HepG2 (cell line): ENCODE measurements around the gene CRTC2. TPM values are rescaled to one million over a fixed set of nuclear protein-coding genes. Genes with fewer than 3 reads are reported as not detected.

ENCODE experiments used
- ATF7 ChIP-seq, 2 experiments: fragments of 450-650 bp in 1 of 2; sonication (generic) in 1 of 2; formaldehyde crosslinking in 1 of 2; IDR thresholded peaks; 2 replicates each; pipeline versions ENCODE4 v1.4.0 to v1.6.1; 2016 to 2020; ENCODE audit warnings: antibody characterized with exemption in 1 of 2, mild to moderate bottlenecking in 1 of 2, missing genetic modification reagents in 1 of 2
- ISX ChIP-seq: sonication (generic); formaldehyde crosslinking; conservative IDR thresholded peaks from 2 replicates; pipeline ENCODE4 v1.5.0; 2020; ENCODE audit warnings: missing genetic modification reagents
- MZF1 ChIP-seq: sonication (generic); formaldehyde crosslinking; IDR thresholded peaks from 2 replicates; pipeline ENCODE4 v1.8.1; 2023; ENCODE audit warnings: mild to moderate bottlenecking, missing genetic modification reagents, borderline replicate concordance
- PLRG1 ChIP-seq: fragments of 450-650 bp; conservative IDR thresholded peaks from 2 replicates; pipeline ENCODE4 v1.6.1; 2016
- TAF1 ChIP-seq: sonication (generic); formaldehyde crosslinking; IDR thresholded peaks from 2 replicates; pipeline ENCODE4 v1.4.0; 2020; ENCODE audit warnings: missing genetic modification reagents
- ZNF773 ChIP-seq: sonication (generic); formaldehyde crosslinking; IDR thresholded peaks from 2 replicates; pipeline ENCODE4 v1.4.0; 2020; ENCODE audit warnings: missing genetic modification reagents, borderline replicate concordance
- polyA plus RNA-seq, 8 experiments: library from polyadenylated mRNA; depleted of rRNA in 3 of 8; stranded (reverse) in 7 of 8; unstranded in 1 of 8; fragments of >200 nt; fragmentation: Illumina TruSeq in 4 of 8; extraction: Trizol in 4 of 8; gene quantifications; 2 replicates each; pipeline versions ENCODE4 v1.2.1 to v1.2.3, GENCODE V29; 2011 to 2016; ENCODE audit warnings: low read depth in 4 of 8, missing spikeins in 1 of 8, mixed read lengths in 1 of 8; ENCODE audit not compliant: insufficient read depth in 1 of 8
- total RNA-seq, 5 experiments: library from RNA; depleted of rRNA; stranded (reverse); fragments of >200 nt; fragmentation: Illumina TruSeq; extraction: Trizol; gene quantifications; 2 replicates each; pipeline ENCODE4 v1.2.3, GENCODE V29; 2016; ENCODE audit warnings: low read depth in 1 of 5
- TF ChIP-seq, protein P1 (sequence below), 2 experiments: fragments of 450-650 bp in 1 of 2; sonication (generic) in 1 of 2; formaldehyde crosslinking in 1 of 2; IDR thresholded peaks; 2 replicates each; pipeline versions ENCODE4 v1.6.1 to v1.8.0; 2016 to 2022; ENCODE audit warnings: antibody characterized with exemption in 1 of 2, mild to moderate bottlenecking in 1 of 2, missing genetic modification reagents in 1 of 2
- TF ChIP-seq, protein P2 (sequence below): sonication (generic); formaldehyde crosslinking; conservative IDR thresholded peaks from 2 replicates; pipeline ENCODE4 v1.8.0; 2022; ENCODE audit warnings: mild to moderate bottlenecking, moderate library complexity, missing genetic modification reagents
- TF ChIP-seq, protein P3 (sequence below): sonication (generic); formaldehyde crosslinking; IDR thresholded peaks from 2 replicates; pipeline ENCODE4 v1.4.0; 2020; ENCODE audit warnings: missing genetic modification reagents
- TF ChIP-seq, protein P4 (sequence below): sonication (generic); formaldehyde crosslinking; IDR thresholded peaks from 2 replicates; pipeline ENCODE4 v1.9.0; 2021; ENCODE audit warnings: missing genetic modification reagents, borderline replicate concordance

Gene CRTC2
- total and polyA plus RNA-seq, 2 of the 13 experiments (the other 11 are each of a cell fraction or from before 2014, with no cell fraction given): 6.1 to 26.7 TPM

GRCh38 chr1:153958111-153958960 lies at the start of gene CRTC2 (continued):
- TF ChIP-seq, protein P1, sequence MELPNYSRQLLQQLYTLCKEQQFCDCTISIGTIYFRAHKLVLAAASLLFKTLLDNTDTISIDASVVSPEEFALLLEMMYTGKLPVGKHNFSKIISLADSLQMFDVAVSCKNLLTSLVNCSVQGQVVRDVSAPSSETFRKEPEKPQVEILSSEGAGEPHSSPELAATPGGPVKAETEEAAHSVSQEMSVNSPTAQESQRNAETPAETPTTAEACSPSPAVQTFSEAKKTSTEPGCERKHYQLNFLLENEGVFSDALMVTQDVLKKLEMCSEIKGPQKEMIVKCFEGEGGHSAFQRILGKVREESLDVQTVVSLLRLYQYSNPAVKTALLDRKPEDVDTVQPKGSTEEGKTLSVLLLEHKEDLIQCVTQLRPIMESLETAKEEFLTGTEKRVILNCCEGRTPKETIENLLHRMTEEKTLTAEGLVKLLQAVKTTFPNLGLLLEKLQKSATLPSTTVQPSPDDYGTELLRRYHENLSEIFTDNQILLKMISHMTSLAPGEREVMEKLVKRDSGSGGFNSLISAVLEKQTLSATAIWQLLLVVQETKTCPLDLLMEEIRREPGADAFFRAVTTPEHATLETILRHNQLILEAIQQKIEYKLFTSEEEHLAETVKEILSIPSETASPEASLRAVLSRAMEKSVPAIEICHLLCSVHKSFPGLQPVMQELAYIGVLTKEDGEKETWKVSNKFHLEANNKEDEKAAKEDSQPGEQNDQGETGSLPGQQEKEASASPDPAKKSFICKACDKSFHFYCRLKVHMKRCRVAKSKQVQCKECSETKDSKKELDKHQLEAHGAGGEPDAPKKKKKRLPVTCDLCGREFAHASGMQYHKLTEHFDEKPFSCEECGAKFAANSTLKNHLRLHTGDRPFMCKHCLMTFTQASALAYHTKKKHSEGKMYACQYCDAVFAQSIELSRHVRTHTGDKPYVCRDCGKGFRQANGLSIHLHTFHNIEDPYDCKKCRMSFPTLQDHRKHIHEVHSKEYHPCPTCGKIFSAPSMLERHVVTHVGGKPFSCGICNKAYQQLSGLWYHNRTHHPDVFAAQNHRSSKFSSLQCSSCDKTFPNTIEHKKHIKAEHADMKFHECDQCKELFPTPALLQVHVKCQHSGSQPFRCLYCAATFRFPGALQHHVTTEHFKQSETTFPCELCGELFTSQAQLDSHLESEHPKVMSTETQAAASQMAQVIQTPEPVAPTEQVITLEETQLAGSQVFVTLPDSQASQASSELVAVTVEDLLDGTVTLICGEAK (IDR thresholded peaks at IDR 0.05): 0 out of 2 replicates have a peak, but pooled peaks have one; percentile 17
- TF ChIP-seq, protein P1 (CRISPR knock-in tag; IDR thresholded peaks at IDR 0.05): peak; percentile 57
- peak; percentile 82; the same call in 1 of the 2 replicates for TF ChIP-seq ZNF773 (CRISPR knock-in tag)
- TF ChIP-seq PLRG1: no peak
- TF ChIP-seq, protein P2, sequence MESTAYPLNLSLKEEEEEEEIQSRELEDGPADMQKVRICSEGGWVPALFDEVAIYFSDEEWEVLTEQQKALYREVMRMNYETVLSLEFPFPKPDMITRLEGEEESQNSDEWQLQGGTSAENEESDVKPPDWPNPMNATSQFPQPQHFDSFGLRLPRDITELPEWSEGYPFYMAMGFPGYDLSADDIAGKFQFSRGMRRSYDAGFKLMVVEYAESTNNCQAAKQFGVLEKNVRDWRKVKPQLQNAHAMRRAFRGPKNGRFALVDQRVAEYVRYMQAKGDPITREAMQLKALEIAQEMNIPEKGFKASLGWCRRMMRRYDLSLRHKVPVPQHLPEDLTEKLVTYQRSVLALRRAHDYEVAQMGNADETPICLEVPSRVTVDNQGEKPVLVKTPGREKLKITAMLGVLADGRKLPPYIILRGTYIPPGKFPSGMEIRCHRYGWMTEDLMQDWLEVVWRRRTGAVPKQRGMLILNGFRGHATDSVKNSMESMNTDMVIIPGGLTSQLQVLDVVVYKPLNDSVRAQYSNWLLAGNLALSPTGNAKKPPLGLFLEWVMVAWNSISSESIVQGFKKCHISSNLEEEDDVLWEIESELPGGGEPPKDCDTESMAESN (CRISPR knock-in tag): peak; percentile 39
- TF ChIP-seq, protein P3, sequence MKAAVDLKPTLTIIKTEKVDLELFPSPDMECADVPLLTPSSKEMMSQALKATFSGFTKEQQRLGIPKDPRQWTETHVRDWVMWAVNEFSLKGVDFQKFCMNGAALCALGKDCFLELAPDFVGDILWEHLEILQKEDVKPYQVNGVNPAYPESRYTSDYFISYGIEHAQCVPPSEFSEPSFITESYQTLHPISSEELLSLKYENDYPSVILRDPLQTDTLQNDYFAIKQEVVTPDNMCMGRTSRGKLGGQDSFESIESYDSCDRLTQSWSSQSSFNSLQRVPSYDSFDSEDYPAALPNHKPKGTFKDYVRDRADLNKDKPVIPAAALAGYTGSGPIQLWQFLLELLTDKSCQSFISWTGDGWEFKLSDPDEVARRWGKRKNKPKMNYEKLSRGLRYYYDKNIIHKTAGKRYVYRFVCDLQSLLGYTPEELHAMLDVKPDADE (CRISPR knock-in tag): 0 out of 2 replicates have a peak, but pooled peaks have one; percentile 59
- TF ChIP-seq, protein P4, sequence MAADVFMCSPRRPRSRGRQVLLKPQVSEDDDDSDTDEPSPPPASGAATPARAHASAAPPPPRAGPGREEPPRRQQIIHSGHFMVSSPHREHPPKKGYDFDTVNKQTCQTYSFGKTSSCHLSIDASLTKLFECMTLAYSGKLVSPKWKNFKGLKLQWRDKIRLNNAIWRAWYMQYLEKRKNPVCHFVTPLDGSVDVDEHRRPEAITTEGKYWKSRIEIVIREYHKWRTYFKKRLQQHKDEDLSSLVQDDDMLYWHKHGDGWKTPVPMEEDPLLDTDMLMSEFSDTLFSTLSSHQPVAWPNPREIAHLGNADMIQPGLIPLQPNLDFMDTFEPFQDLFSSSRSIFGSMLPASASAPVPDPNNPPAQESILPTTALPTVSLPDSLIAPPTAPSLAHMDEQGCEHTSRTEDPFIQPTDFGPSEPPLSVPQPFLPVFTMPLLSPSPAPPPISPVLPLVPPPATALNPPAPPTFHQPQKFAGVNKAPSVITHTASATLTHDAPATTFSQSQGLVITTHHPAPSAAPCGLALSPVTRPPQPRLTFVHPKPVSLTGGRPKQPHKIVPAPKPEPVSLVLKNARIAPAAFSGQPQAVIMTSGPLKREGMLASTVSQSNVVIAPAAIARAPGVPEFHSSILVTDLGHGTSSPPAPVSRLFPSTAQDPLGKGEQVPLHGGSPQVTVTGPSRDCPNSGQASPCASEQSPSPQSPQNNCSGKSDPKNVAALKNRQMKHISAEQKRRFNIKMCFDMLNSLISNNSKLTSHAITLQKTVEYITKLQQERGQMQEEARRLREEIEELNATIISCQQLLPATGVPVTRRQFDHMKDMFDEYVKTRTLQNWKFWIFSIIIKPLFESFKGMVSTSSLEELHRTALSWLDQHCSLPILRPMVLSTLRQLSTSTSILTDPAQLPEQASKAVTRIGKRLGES (CRISPR knock-in tag): peak; percentile 50; the same call in 1 of the 2 replicates
- TF ChIP-seq TAF1: peak; percentile 73
- peak; percentile 81; the same call in 1 of the 2 replicates for TF ChIP-seq ISX (CRISPR knock-in tag)
- no peak for TF ChIP-seq ATF7 (IDR thresholded peaks at IDR 0.05)
- TF ChIP-seq ATF7 (CRISPR knock-in tag; IDR thresholded peaks at IDR 0.05): no peak
- TF ChIP-seq MZF1 (CRISPR knock-in tag): no peak
